ENCODE results near the gene GPR55. TPM values are rescaled to one million over a fixed set of nuclear protein-coding genes. Genes with fewer than 3 reads are reported as not detected.

Gene GPR55
- total and polyA plus RNA-seq, 2 donors (not counting 3 experiments of a cell fraction or from before 2014, with no cell fraction given): not detected

DNA sequence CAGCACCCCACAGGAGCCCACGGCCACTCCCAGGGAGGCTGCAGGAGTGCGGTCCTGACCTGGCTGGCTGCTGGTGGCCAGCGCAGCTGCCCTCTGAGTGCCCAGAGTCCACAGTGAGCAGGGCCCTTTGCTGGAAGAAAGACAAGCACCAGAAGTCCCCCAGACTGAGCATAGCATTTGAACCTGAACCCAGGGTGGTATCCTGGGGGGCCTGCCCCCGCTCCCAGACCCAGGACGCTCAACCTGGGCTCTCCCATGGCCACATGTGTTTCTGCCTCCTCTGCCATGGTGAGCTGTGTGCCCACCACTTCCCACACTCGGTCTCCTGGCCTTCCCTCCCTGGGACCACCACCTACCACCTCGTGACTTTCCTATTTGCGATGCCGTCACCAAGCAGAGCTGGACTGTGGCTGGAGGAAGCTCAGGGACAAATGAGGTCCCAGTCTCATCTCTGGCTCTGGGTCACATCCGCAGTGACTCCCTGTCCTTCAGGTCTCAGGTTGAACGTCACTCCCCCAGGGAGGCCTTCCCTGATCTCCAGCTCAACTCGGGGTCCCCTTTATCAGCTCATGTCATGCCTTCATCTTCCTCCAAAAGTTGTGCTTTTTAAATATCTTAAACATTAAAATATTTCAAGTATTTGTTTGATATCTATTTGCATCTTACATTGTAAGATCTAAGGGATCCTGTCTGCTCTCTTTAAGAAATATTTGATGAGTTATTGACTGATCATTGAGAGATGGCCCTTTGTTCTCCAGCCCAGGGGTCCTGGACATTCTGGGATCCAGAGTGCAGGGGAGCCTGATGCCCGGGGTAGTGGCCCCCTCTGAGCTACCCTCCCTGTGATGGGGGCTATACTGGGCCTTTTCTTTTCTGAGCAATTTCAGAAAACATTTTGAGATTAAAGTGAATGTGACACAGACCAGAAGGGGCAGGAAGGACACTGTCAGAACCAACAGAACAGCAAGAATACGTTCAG lies 16.4 kb upstream of the GPR55 start:
- no peak overlapping the region for H2AFZ ChIP-seq (ENCODE audit: low read depth, low read length)
- ChIA-PET POLR2A (no interaction called here), CTCF (no interaction called here)
- FAIRE-seq (no peak), DNase-seq (ENCODE audit: low read depth, low spot score) (no peak)
- TF ChIP-seq POLR2A (IDR thresholded peaks at IDR 0.05; ENCODE audit: low read depth, low read length): no peak
- TF ChIP-seq POLR2AphosphoS5 (IDR thresholded peaks at IDR 0.05; ENCODE audit: insufficient read depth, low read depth, low read length): no peak
- TF ChIP-seq EZH2 (IDR thresholded peaks at IDR 0.05; ENCODE audit: borderline replicate concordance, low read depth, low read length, severe bottlenecking): no peak
- no peak for TF ChIP-seq GATA2 (IDR thresholded peaks at IDR 0.05; ENCODE audit: insufficient read depth, insufficient read length, low read depth, low read length)
- no peak for TF ChIP-seq JUN (IDR thresholded peaks at IDR 0.05; ENCODE audit: borderline replicate concordance, insufficient read depth, insufficient read length, low read depth)
- TF ChIP-seq MYC (IDR thresholded peaks at IDR 0.05; ENCODE audit: low read depth, low read length): no peak
- TF ChIP-seq, protein P1, sequence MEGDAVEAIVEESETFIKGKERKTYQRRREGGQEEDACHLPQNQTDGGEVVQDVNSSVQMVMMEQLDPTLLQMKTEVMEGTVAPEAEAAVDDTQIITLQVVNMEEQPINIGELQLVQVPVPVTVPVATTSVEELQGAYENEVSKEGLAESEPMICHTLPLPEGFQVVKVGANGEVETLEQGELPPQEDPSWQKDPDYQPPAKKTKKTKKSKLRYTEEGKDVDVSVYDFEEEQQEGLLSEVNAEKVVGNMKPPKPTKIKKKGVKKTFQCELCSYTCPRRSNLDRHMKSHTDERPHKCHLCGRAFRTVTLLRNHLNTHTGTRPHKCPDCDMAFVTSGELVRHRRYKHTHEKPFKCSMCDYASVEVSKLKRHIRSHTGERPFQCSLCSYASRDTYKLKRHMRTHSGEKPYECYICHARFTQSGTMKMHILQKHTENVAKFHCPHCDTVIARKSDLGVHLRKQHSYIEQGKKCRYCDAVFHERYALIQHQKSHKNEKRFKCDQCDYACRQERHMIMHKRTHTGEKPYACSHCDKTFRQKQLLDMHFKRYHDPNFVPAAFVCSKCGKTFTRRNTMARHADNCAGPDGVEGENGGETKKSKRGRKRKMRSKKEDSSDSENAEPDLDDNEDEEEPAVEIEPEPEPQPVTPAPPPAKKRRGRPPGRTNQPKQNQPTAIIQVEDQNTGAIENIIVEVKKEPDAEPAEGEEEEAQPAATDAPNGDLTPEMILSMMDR (IDR thresholded peaks at IDR 0.05; ENCODE audit: extremely low read depth in 1 of 2, insufficient read depth in 1 of 2, low read depth in 1 of 2, low read length in 2 of 2): no peak
- TF ChIP-seq, protein P2, sequence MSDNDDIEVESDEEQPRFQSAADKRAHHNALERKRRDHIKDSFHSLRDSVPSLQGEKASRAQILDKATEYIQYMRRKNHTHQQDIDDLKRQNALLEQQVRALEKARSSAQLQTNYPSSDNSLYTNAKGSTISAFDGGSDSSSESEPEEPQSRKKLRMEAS (IDR thresholded peaks at IDR 0.05; ENCODE audit: insufficient read depth, insufficient read length): no peak
- no peak for TF ChIP-seq FOS (IDR thresholded peaks at IDR 0.05; ENCODE audit: borderline replicate concordance, insufficient read depth, low read length)
- H3K27ac ChIP-seq (ENCODE audit: insufficient read depth, low read depth, low read length): no peak overlapping the region
- no peaks in the 10 kb centered on the region for H3K36me3 ChIP-seq (ENCODE audit: control insufficient read depth in 2 of 2, extremely low read depth in 1 of 2, insufficient read depth in 2 of 2, low read length in 2 of 2)
- no peak overlapping the region for H3K4me2 ChIP-seq (ENCODE audit: insufficient read depth, low read length)
- intact Hi-C loops (cut with micrococcal nuclease): no loop called here
- no peaks in the 10 kb centered on the region for H3K9me1 ChIP-seq (replicated peaks; ENCODE audit: control insufficient read depth, extremely low read depth, insufficient read depth, low read length)
- dilution Hi-C loops (cut with MboI; ENCODE audit: extremely low pct_ligation_motif_present, low sequenced_read_pairs): no loop called here
- H3K9me3 ChIP-seq (replicated peaks; ENCODE audit: control insufficient read depth, insufficient read depth, low read length): no peaks in the 10 kb centered on the region
- no peak overlapping the region for H3K9ac ChIP-seq (replicated peaks; ENCODE audit: extremely low read depth, insufficient read depth, low read length)
- no peaks in the 10 kb centered on the region for H4K20me1 ChIP-seq (replicated peaks; ENCODE audit: control insufficient read depth, extremely low read depth, insufficient read depth, low read length)
- H3K4me3 ChIP-seq (replicated peaks in 1 of 3; ENCODE audit: insufficient read depth in 1 of 3, low read depth in 1 of 3, low read length in 3 of 3): no peak overlapping the region
- no peaks in the 10 kb centered on the region for H3K79me2 ChIP-seq (ENCODE audit: control insufficient read depth, insufficient read depth, low read length)
- BruUV-seq (replicated peaks): no TSS peak
- H3K4me1 ChIP-seq (ENCODE audit: control insufficient read depth, extremely low read depth, insufficient read depth, low read length): no peaks in the 10 kb centered on the region
- no peaks in the 10 kb centered on the region for H3K27me3 ChIP-seq (ENCODE audit: control insufficient read depth in 2 of 2, insufficient read depth in 2 of 2, low read length in 2 of 2)

All from endothelial cell of umbilical vein (primary cell).